ENCODE data around the gene CSNK1A1.

Gene CSNK1A1

DNA sequence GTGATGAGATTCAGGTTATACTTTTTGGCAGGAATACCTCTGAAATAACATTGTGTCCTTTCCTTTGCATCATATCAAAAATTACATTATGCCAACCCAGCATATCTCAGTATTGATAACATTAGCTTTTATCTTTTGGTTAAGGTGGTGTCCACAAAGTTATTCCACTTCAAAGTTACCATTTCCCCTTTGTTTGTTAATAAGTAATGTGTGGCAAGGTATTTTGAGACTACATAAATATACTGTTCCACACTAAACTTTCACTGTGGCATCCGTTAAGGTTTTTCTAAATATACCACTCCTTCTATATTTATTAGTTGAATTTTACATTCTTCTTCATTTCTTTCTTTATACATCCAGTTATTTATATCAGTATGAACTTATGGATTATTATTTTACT lies 16.0 kb upstream of the CSNK1A1 start:
- TF ChIP-seq, protein P1, sequence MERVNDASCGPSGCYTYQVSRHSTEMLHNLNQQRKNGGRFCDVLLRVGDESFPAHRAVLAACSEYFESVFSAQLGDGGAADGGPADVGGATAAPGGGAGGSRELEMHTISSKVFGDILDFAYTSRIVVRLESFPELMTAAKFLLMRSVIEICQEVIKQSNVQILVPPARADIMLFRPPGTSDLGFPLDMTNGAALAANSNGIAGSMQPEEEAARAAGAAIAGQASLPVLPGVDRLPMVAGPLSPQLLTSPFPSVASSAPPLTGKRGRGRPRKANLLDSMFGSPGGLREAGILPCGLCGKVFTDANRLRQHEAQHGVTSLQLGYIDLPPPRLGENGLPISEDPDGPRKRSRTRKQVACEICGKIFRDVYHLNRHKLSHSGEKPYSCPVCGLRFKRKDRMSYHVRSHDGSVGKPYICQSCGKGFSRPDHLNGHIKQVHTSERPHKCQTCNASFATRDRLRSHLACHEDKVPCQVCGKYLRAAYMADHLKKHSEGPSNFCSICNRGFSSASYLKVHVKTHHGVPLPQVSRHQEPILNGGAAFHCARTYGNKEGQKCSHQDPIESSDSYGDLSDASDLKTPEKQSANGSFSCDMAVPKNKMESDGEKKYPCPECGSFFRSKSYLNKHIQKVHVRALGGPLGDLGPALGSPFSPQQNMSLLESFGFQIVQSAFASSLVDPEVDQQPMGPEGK (CRISPR knock-in tag; IDR thresholded peaks at IDR 0.05; ENCODE audit: borderline replicate concordance): no peak
- TF ChIP-seq ZNF70 (CRISPR knock-in tag; IDR thresholded peaks at IDR 0.05) (no peak), TOX (CRISPR knock-in tag; IDR thresholded peaks at IDR 0.05; ENCODE audit: borderline replicate concordance) (no peak), ZNF8 (CRISPR knock-in tag; IDR thresholded peaks at IDR 0.05) (no peak), OSR1 (CRISPR knock-in tag; IDR thresholded peaks at IDR 0.05) (no peak), ZC3H10 (CRISPR knock-in tag; IDR thresholded peaks at IDR 0.05) (no peak), ZFP3 (CRISPR knock-in tag; IDR thresholded peaks at IDR 0.05) (no peak)
- TF ChIP-seq, protein P2, sequence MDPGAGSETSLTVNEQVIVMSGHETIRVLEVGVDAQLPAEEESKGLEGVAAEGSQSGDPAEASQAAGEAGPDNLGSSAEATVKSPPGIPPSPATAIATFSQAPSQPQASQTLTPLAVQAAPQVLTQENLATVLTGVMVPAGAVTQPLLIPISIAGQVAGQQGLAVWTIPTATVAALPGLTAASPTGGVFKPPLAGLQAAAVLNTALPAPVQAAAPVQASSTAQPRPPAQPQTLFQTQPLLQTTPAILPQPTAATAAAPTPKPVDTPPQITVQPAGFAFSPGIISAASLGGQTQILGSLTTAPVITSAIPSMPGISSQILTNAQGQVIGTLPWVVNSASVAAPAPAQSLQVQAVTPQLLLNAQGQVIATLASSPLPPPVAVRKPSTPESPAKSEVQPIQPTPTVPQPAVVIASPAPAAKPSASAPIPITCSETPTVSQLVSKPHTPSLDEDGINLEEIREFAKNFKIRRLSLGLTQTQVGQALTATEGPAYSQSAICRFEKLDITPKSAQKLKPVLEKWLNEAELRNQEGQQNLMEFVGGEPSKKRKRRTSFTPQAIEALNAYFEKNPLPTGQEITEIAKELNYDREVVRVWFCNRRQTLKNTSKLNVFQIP (CRISPR knock-in tag; IDR thresholded peaks at IDR 0.05; ENCODE audit: borderline replicate concordance, low read depth): no peak
- TF ChIP-seq, protein P3, sequence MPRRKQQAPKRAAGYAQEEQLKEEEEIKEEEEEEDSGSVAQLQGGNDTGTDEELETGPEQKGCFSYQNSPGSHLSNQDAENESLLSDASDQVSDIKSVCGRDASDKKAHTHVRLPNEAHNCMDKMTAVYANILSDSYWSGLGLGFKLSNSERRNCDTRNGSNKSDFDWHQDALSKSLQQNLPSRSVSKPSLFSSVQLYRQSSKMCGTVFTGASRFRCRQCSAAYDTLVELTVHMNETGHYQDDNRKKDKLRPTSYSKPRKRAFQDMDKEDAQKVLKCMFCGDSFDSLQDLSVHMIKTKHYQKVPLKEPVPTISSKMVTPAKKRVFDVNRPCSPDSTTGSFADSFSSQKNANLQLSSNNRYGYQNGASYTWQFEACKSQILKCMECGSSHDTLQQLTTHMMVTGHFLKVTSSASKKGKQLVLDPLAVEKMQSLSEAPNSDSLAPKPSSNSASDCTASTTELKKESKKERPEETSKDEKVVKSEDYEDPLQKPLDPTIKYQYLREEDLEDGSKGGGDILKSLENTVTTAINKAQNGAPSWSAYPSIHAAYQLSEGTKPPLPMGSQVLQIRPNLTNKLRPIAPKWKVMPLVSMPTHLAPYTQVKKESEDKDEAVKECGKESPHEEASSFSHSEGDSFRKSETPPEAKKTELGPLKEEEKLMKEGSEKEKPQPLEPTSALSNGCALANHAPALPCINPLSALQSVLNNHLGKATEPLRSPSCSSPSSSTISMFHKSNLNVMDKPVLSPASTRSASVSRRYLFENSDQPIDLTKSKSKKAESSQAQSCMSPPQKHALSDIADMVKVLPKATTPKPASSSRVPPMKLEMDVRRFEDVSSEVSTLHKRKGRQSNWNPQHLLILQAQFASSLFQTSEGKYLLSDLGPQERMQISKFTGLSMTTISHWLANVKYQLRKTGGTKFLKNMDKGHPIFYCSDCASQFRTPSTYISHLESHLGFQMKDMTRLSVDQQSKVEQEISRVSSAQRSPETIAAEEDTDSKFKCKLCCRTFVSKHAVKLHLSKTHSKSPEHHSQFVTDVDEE (CRISPR knock-in tag; IDR thresholded peaks at IDR 0.05): no peak
- no peak for ATAC-seq

DNA sequence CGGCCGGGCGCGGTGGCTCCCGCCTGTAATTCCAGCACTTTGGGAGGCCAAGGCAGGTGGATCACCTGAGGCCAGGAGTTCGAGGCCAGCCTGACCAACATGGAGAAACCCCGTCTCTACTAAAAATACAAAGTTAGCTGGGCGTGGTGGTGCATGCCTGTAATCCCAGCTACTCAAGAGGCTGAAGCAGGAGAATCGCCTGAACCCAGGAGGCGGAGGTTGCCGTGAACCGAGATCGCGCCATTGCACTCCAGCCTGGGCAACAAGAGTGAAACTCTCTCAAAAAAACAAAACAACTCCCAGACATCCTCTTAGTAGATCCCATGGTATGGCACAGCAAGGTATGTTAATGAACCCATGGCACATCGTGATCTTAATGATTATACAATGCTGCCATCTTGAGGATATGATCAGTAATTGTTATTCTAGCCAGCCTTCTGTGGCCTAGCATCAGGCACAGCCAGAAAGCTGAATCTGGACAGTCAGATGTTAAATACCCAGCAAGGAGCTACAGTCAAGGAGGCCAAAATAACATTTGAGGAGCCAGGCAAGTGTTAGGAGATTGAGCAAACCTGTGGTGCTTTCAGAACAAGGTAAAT lies 13.4 kb upstream of the CSNK1A1 start:
- 0 out of 2 replicates have a peak, but pooled peaks have one; percentile 16 for TF ChIP-seq CSDC2 (CRISPR knock-in tag; IDR thresholded peaks at IDR 0.05)
- ATAC-seq: peak; percentile 83

DNA sequence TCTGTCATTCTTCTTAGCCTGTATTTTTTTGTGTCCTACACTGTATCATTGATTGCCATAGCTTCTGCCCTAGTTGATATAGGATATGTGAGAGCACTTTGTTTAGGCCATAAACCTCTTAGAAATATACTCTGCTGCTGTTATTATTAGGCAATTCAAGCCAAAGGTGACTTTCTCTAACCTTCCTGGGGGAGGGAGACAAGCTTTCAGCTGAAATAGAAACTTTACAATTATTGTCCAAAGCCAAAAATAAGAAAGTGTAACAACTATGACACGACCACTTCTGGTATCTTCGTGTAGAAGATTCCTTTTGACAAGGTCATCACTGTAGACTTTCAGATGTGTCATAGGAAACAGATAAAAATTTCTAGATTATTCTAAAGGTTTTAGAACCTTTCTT lies 12.2 kb upstream of the CSNK1A1 start:
- no peak for ATAC-seq
- TF ChIP-seq ARNTL (CRISPR knock-in tag; IDR thresholded peaks at IDR 0.05; ENCODE audit: borderline replicate concordance, low read depth): no peak
- no peak for TF ChIP-seq ZNF565 (CRISPR knock-in tag; conservative IDR thresholded peaks at IDR 0.05; ENCODE audit: low read depth)
- TF ChIP-seq TCF4 (CRISPR knock-in tag; IDR thresholded peaks at IDR 0.05; ENCODE audit: borderline replicate concordance): no peak
- TF ChIP-seq, protein P2 (CRISPR knock-in tag; IDR thresholded peaks at IDR 0.05; ENCODE audit: borderline replicate concordance, low read depth): no peak
- no peak for TF ChIP-seq ZFP30 (CRISPR knock-in tag; IDR thresholded peaks at IDR 0.05)

DNA sequence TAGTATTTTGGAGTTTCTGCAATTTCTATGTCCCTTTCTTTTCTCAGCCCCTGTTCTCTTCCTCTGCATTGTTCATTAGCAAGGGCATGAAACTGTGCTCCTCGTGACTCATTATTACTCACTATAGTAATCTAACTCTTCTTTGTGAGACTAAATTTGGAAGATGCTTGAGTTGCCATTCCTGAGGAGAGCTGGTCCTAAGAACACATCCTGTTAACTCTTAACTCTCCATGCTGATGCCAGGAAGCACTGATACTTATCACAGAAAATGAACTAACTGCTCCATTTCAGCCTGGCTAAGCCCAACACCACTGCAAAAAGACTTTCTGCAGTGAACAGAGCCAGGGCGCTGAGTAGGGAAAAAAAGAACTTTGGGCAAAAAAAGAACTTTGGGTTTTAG lies 10.6 kb upstream of the CSNK1A1 start:
- peak; percentile 48; the same call in 1 of the 2 replicates for TF ChIP-seq ISL1 (CRISPR knock-in tag; IDR thresholded peaks at IDR 0.05)
- no peak for TF ChIP-seq SNAI2 (CRISPR knock-in tag; IDR thresholded peaks at IDR 0.05)
- peak; percentile 42; the same call in 1 of the 2 replicates for TF ChIP-seq TOX (CRISPR knock-in tag; IDR thresholded peaks at IDR 0.05; ENCODE audit: borderline replicate concordance)
- TF ChIP-seq, protein P1 (CRISPR knock-in tag; IDR thresholded peaks at IDR 0.05; ENCODE audit: borderline replicate concordance): 0 out of 2 replicates have a peak, but pooled peaks have one; percentile 16
- ATAC-seq: peak; percentile 88
